ENCODE results near the gene LRRC1. TPM values are rescaled to one million over a fixed set of nuclear protein-coding genes. Genes with fewer than 3 reads are reported as not detected.

Gene LRRC1
- total and polyA plus RNA-seq, 2 of the 13 experiments (the other 11 are each of a cell fraction or from before 2014, with no cell fraction given), result 15.6 to 27.7 TPM

DNA sequence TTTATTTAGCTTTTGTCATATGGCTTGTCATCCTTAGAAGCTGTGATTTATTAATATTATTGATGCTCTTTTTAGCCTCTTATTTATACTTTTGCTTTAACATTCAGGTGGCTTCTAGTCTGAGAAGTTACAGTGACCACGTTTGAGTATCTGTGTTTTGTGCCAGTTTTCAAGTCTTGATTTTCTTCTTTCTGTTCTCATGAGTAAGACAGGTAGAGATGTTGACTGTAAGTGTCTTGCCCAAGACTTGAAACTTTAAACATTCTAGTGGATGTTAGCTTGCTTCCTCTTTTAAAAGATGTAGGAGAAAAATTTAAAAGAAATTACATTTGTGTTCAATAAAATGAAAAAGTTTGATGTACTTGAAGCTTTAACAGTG lies 122.6 kb downstream of the LRRC1 start:
- POLR2A ChIA-PET, result no interaction called here
- no TSS peak for BruUV-seq (replicated peaks)
- Histone ChIP-seq H4K20me1 (ENCODE audit: insufficient read depth, low read length) (no peaks in the 10 kb centered on the region), H3K27me3 (ENCODE audit: control insufficient read depth in 1 of 2, insufficient read depth in 2 of 2, low read length in 2 of 2) (no peaks in the 10 kb centered on the region), H3K36me3 (replicated peaks in 1 of 2; ENCODE audit: control insufficient read depth in 1 of 2, insufficient read depth in 2 of 2, low read length in 2 of 2) (peaks cover 4 to 42% of the 10 kb centered on the region in 2 experiments; a peak in 4 of 5 replicates), H3K79me2 (ENCODE audit: insufficient read depth, low read length) (no peaks in the 10 kb centered on the region), H3K9ac (ENCODE audit: insufficient read depth, low read depth, low read length) (no peak overlapping the region), H3K27ac (ENCODE audit: extremely low read length, insufficient read depth, low read length) (no peak overlapping the region), H3K4me3 (replicated peaks in 1 of 3; ENCODE audit: insufficient read depth in 1 of 3, low read depth in 2 of 3, low read length in 3 of 3) (no peak overlapping the region), H3K4me1 (ENCODE audit: insufficient read depth, low read length) (no peaks in the 10 kb centered on the region), H2AFZ (ENCODE audit: low read length) (no peak overlapping the region), H3K4me2 (ENCODE audit: low read depth, low read length) (no peak overlapping the region), H3K9me3 (ENCODE audit: low read length) (no peaks in the 10 kb centered on the region)
- CTCF ChIA-PET (ENCODE audit: low intra/inter-chr PET ratio, low total read pairs), result no interaction called here
- no peak for DNase-seq (ENCODE audit: low spot score)
- WGBS (ENCODE audit: low lambda C conversion rate), result 65% methylated on average over 1 of the region's 1 CpG
- in situ Hi-C loops (cut with HindIII; ENCODE audit: extremely low pct_ligation_motif_present, low pct_unique_long_range_greater_than_20kb), result no loop called here
- no peak for TF ChIP-seq EP300 (IDR thresholded peaks at IDR 0.05; ENCODE audit: low read depth in 2 of 2, low read length in 2 of 2)
- TF ChIP-seq EP300 (CRISPR knock-in tag; IDR thresholded peaks at IDR 0.05; ENCODE audit: borderline replicate concordance), result no peak
- no peak for TF ChIP-seq ZNF10 (CRISPR knock-in tag; IDR thresholded peaks at IDR 0.05; ENCODE audit: borderline replicate concordance, low read depth)
- TF ChIP-seq ATF1 (CRISPR knock-in tag; IDR thresholded peaks at IDR 0.05), result no peak
- TF ChIP-seq CHD2 (IDR thresholded peaks at IDR 0.05; ENCODE audit: low read depth, low read length), result no peak
- no peak for TF ChIP-seq TBX3 (IDR thresholded peaks at IDR 0.05; ENCODE audit: borderline replicate concordance)
- TF ChIP-seq ZFX (CRISPR knock-in tag; IDR thresholded peaks at IDR 0.05; ENCODE audit: low read depth), result no peak
- no peak for FAIRE-seq
- intact Hi-C loops (cut with micrococcal nuclease; ENCODE audit: unreplicated experiment), result no loop called here
- ATAC-seq, result no peak

DNA sequence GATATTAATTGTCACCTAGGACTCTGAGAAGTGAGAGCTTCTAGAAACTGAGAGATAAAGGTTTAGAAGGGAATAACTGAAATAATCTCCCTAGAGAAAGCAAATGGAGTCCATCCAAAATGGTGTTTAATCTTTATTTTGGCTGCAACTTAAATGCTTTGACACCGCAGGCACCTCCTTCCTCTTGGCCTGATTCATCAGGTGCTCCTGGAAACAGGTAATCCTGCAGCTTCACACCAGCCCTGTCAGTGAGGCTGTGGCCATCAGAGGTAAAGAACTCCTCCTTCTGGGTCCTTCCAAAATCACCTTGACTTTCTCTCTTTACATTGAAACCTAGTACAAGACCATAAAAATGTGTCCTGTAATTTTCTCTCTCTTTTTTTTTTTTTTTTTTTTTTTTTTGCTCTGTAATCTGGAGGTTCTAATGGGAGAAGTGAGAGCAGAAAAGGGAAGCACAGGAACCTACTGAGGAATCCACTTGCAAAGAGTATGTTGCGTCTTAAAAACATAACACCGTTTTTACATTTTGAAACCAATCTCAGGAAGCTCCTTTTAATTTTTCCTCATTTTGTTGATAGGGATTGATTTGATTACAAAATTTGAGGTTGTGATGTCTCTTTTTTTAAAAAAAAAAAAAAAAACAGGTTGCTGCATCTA lies 124.2 kb downstream of the LRRC1 start:
- DNase-seq (ENCODE audit: low spot score) (no peak), ATAC-seq (no peak), FAIRE-seq (no peak)
- no peak overlapping the region for H3K9ac ChIP-seq (ENCODE audit: insufficient read depth, low read depth, low read length)
- H3K27me3 ChIP-seq (ENCODE audit: control insufficient read depth in 1 of 2, insufficient read depth in 2 of 2, low read length in 2 of 2), result no peaks in the 10 kb centered on the region
- H3K79me2 ChIP-seq (ENCODE audit: insufficient read depth, low read length), result no peaks in the 10 kb centered on the region
- H3K4me1 ChIP-seq (ENCODE audit: insufficient read depth, low read length), result no peaks in the 10 kb centered on the region
- POLR2A ChIA-PET, result interaction anchor here (0.6 kb wide), 1 partner anchor 151 kb away, joined by 3 read pairs; no protein-coding TSS in a partner anchor
- no peak overlapping the region for H3K4me2 ChIP-seq (ENCODE audit: low read depth, low read length)
- in situ Hi-C loops (cut with HindIII; ENCODE audit: extremely low pct_ligation_motif_present, low pct_unique_long_range_greater_than_20kb) (no loop called here), intact Hi-C loops (cut with micrococcal nuclease; ENCODE audit: unreplicated experiment) (no loop called here)
- H4K20me1 ChIP-seq (ENCODE audit: insufficient read depth, low read length), result no peaks in the 10 kb centered on the region
- no peaks in the 10 kb centered on the region for H3K9me3 ChIP-seq (ENCODE audit: low read length)
- H3K27ac ChIP-seq (ENCODE audit: extremely low read length, insufficient read depth, low read length), result no peak overlapping the region
- CTCF ChIA-PET (ENCODE audit: low intra/inter-chr PET ratio, low total read pairs), result no interaction called here
- H3K4me3 ChIP-seq (replicated peaks in 1 of 3; ENCODE audit: insufficient read depth in 1 of 3, low read depth in 2 of 3, low read length in 3 of 3), result no peak overlapping the region
- H2AFZ ChIP-seq (ENCODE audit: low read length), result no peak overlapping the region
- peaks cover 6 to 40% of the 10 kb centered on the region in 2 experiments; a peak in 4 of 5 replicates for H3K36me3 ChIP-seq (replicated peaks in 1 of 2; ENCODE audit: control insufficient read depth in 1 of 2, insufficient read depth in 2 of 2, low read length in 2 of 2)
- BruUV-seq (replicated peaks), result no TSS peak
- WGBS (ENCODE audit: low lambda C conversion rate), result 96% methylated on average over 3 of the region's 3 CpGs
- TF ChIP-seq, protein P1, sequence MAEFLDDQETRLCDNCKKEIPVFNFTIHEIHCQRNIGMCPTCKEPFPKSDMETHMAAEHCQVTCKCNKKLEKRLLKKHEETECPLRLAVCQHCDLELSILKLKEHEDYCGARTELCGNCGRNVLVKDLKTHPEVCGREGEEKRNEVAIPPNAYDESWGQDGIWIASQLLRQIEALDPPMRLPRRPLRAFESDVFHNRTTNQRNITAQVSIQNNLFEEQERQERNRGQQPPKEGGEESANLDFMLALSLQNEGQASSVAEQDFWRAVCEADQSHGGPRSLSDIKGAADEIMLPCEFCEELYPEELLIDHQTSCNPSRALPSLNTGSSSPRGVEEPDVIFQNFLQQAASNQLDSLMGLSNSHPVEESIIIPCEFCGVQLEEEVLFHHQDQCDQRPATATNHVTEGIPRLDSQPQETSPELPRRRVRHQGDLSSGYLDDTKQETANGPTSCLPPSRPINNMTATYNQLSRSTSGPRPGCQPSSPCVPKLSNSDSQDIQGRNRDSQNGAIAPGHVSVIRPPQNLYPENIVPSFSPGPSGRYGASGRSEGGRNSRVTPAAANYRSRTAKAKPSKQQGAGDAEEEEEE (CRISPR knock-in tag; IDR thresholded peaks at IDR 0.05; ENCODE audit: borderline replicate concordance), result no peak
- TF ChIP-seq U2AF1 (optimal IDR thresholded peaks at IDR 0.05; ENCODE audit: low read depth, low read length) (no peak), IKZF1 (IDR thresholded peaks at IDR 0.05) (no peak), ZKSCAN8 (CRISPR knock-in tag; IDR thresholded peaks at IDR 0.05; ENCODE audit: borderline replicate concordance) (no peak), HNRNPK (IDR thresholded peaks at IDR 0.05; ENCODE audit: low read depth, low read length, poor library complexity, severe bottlenecking) (no peak), FOXJ3 (CRISPR knock-in tag; IDR thresholded peaks at IDR 0.05; ENCODE audit: borderline replicate concordance) (no peak), CCAR2 (optimal IDR thresholded peaks at IDR 0.05; ENCODE audit: low read depth, low read length) (no peak)
- TF ChIP-seq, protein P2, sequence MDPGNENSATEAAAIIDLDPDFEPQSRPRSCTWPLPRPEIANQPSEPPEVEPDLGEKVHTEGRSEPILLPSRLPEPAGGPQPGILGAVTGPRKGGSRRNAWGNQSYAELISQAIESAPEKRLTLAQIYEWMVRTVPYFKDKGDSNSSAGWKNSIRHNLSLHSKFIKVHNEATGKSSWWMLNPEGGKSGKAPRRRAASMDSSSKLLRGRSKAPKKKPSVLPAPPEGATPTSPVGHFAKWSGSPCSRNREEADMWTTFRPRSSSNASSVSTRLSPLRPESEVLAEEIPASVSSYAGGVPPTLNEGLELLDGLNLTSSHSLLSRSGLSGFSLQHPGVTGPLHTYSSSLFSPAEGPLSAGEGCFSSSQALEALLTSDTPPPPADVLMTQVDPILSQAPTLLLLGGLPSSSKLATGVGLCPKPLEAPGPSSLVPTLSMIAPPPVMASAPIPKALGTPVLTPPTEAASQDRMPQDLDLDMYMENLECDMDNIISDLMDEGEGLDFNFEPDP (CRISPR knock-in tag; conservative IDR thresholded peaks at IDR 0.05), result no peak
- TF ChIP-seq, protein P3, sequence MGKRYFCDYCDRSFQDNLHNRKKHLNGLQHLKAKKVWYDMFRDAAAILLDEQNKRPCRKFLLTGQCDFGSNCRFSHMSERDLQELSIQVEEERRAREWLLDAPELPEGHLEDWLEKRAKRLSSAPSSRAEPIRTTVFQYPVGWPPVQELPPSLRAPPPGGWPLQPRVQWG (CRISPR knock-in tag; IDR thresholded peaks at IDR 0.05; ENCODE audit: borderline replicate concordance, low read depth), result no peak

All from HepG2 (cell line).